Trophoblast cell (in vitro differentiated cells and primary cell): ENCODE measurements around the gene CDCA8.
A peak's percentile ranks its signal among the peaks of the same experiment; 100 is the strongest.

Source experiments
- DNase-seq, 2 donors: peaks; one replicate each; pipeline ENCODE4 v3.0.0-alpha.2; 2016
- H2AFZ ChIP-seq: 2 replicates; pipeline ENCODE4 v1.6.1; 2013; ENCODE audit warnings: low read length, moderate library complexity, mild to moderate bottlenecking; ENCODE audit not compliant: insufficient read depth, poor library complexity
- H2AK5ac ChIP-seq: 2 replicates; pipeline ENCODE4 v1.6.1; 2013; ENCODE audit warnings: mild to moderate bottlenecking, low read length
- H2BK120ac ChIP-seq: 2 replicates; pipeline ENCODE4 v1.6.1; 2013; ENCODE audit warnings: low read length, mild to moderate bottlenecking, moderate library complexity; ENCODE audit not compliant: insufficient read depth, poor library complexity
- H2BK12ac ChIP-seq: 2 replicates; pipeline ENCODE4 v1.6.1; 2013; ENCODE audit warnings: mild to moderate bottlenecking, low read length, moderate library complexity
- H2BK5ac ChIP-seq: 2 replicates; pipeline ENCODE4 v1.6.1; 2013; ENCODE audit warnings: low read length, low read depth, moderate library complexity, mild to moderate bottlenecking; ENCODE audit not compliant: poor library complexity
- H3K14ac ChIP-seq: 2 replicates; pipeline ENCODE4 v1.6.1; 2013; ENCODE audit warnings: mild to moderate bottlenecking, low read length
- H3K18ac ChIP-seq: 2 replicates; pipeline ENCODE4 v1.6.1; 2013; ENCODE audit warnings: mild to moderate bottlenecking, low read length
- H3K23ac ChIP-seq: 2 replicates; pipeline ENCODE4 v1.6.1; 2013; ENCODE audit warnings: low read length
- H3K27ac ChIP-seq: 2 replicates; pipeline ENCODE4 v1.5.1; 2013; ENCODE audit warnings: low read depth, mild to moderate bottlenecking, inconsistent platforms, low read length, moderate library complexity
- H3K27me3 ChIP-seq: 2 replicates; pipeline ENCODE4 v1.6.1; 2013; ENCODE audit warnings: inconsistent platforms, mild to moderate bottlenecking, low read length, moderate library complexity; ENCODE audit not compliant: insufficient read depth
- H3K36me3 ChIP-seq, 2 experiments: 1 replicate in 1 of 2; 2 replicates in 1 of 2; pipeline ENCODE4 v1.6.1; 2013; ENCODE audit warnings: low read length in 2 of 2, mild to moderate bottlenecking in 2 of 2, moderate library complexity in 1 of 2; ENCODE audit not compliant: insufficient read depth in 2 of 2, control insufficient read depth in 1 of 2
- H3K4ac ChIP-seq: 2 replicates; pipeline ENCODE4 v1.6.1; 2013; ENCODE audit warnings: low read depth, mild to moderate bottlenecking, low read length, moderate library complexity
- H3K4me1 ChIP-seq, 2 experiments: 1 replicate in 1 of 2; 2 replicates in 1 of 2; pipeline ENCODE4 v1.6.1; 2013; ENCODE audit warnings: low read length in 2 of 2, mild to moderate bottlenecking in 2 of 2, moderate library complexity in 1 of 2; ENCODE audit not compliant: insufficient read depth in 2 of 2, control insufficient read depth in 1 of 2
- H3K4me2 ChIP-seq: 2 replicates; pipeline ENCODE4 v1.6.1; 2013; ENCODE audit warnings: inconsistent platforms, mild to moderate bottlenecking, low read length, moderate library complexity
- H3K4me3 ChIP-seq: 2 replicates; pipeline ENCODE4 v1.5.1; 2013; ENCODE audit warnings: mild to moderate bottlenecking, low read depth, low read length, inconsistent platforms
- H3K79me1 ChIP-seq: one replicate; pipeline ENCODE4 v1.6.1; 2013; ENCODE audit warnings: low read length
- H3K79me2 ChIP-seq: 2 replicates; pipeline ENCODE4 v1.6.1; 2013; ENCODE audit warnings: low read length, mild to moderate bottlenecking; ENCODE audit not compliant: control insufficient read depth, insufficient read depth, poor library complexity
- H3K9ac ChIP-seq: 2 replicates; pipeline ENCODE4 v1.6.1; 2013; ENCODE audit warnings: mild to moderate bottlenecking, low read length
- H3K9me3 ChIP-seq: 2 replicates; pipeline ENCODE4 v1.6.1; 2013; ENCODE audit warnings: low read depth, mild to moderate bottlenecking, control low read depth, inconsistent platforms, low read length; ENCODE audit not compliant: insufficient read depth
- H4K12ac ChIP-seq: 2 replicates; pipeline ENCODE4 v1.6.1; 2013; ENCODE audit warnings: low read depth, mild to moderate bottlenecking, low read length, moderate library complexity
- H4K8ac ChIP-seq: 2 replicates; pipeline ENCODE4 v1.6.1; 2013; ENCODE audit warnings: low read depth, mild to moderate bottlenecking, low read length, moderate library complexity
- H4K91ac ChIP-seq: one replicate; pipeline ENCODE4 v1.6.1; 2013; ENCODE audit warnings: low read depth, mild to moderate bottlenecking, low read length, moderate library complexity
- WGBS: extraction: QIAGEN DNeasy Blood & Tissue Kit; methylation state at CpG from one replicate; pipeline ENCODE4 v1.1.7; 2013; ENCODE audit warnings: missing lambda C conversion rate; ENCODE audit not compliant: insufficient read length, insufficient coverage; ENCODE audit errors: extremely low coverage; 5-methylcytosine and 5-hydroxymethylcytosine counted together

CDCA8 gene

GRCh38 chr1:37692834-37693175, 489 bp downstream of the CDCA8 start:
- Histone ChIP-seq H2AK5ac (no peak overlapping the region), H3K4ac (peak overlapping the region; percentile 14), H3K79me2 (peaks cover 10% of the 10 kb centered on the region), H2BK5ac (no peak overlapping the region), H4K12ac (no peak overlapping the region), H3K27me3 (no peaks in the 10 kb centered on the region), H3K27ac (no peak overlapping the region), H2BK120ac (no peak overlapping the region), H4K8ac (no peak overlapping the region), H3K9me3 (peaks cover 2% of the 10 kb centered on the region), H3K4me2 (peak overlapping the region; percentile 88), H4K91ac (peak overlapping the region; percentile 22), H3K4me1 (peaks cover 12 to 15% of the 10 kb centered on the region in 2 experiments), H3K36me3 (peaks cover 4 to 19% of the 10 kb centered on the region in 2 experiments), H2AFZ (peak overlapping the region; percentile 27), H3K9ac (peak overlapping the region; percentile 91), H3K23ac (no peak overlapping the region), H3K14ac (peak overlapping the region; percentile 59), H2BK12ac (no peak overlapping the region), H3K79me1 (peaks cover 8% of the 10 kb centered on the region), H3K4me3 (peak overlapping the region; percentile 100), H3K18ac (peak overlapping the region; percentile 48)
- WGBS, result no CpG with 5 or more reads among the region's 16 CpGs
- no peak for DNase-seq

- H3K4me1 ChIP-seq, result peaks cover 0 to 2% of the 10 kb centered on the region in 2 experiments
- no peak overlapping the region for H3K4ac ChIP-seq
- H3K9ac ChIP-seq, result no peak overlapping the region
- no peak overlapping the region for H3K14ac ChIP-seq
- peaks cover 14 to 37% of the 10 kb centered on the region in 2 experiments for H3K36me3 ChIP-seq
- H3K27ac ChIP-seq, result no peak overlapping the region
- peaks cover 2% of the 10 kb centered on the region for H3K79me1 ChIP-seq
- H3K18ac ChIP-seq, result no peak overlapping the region
- peaks cover 4% of the 10 kb centered on the region for H3K79me2 ChIP-seq
- H3K4me2 ChIP-seq, result no peak overlapping the region
- no peak overlapping the region for H2BK12ac ChIP-seq
- H2BK120ac ChIP-seq, result no peak overlapping the region
- no peak overlapping the region for H4K91ac ChIP-seq
- H2BK5ac ChIP-seq, result no peak overlapping the region
- H3K9me3 ChIP-seq, result peaks cover 2% of the 10 kb centered on the region
- no peak overlapping the region for H2AFZ ChIP-seq
- no peak overlapping the region for H3K4me3 ChIP-seq
- no CpG with 5 or more reads among the region's 2 CpGs for whole genome bisulfite sequencing
- no peak for DNase-seq
- no peak overlapping the region for H2AK5ac ChIP-seq
- no peaks in the 10 kb centered on the region for H3K27me3 ChIP-seq
- no peak overlapping the region for H4K12ac ChIP-seq
- H3K23ac ChIP-seq, result no peak overlapping the region
- H4K8ac ChIP-seq, result no peak overlapping the region
Measured at GRCh38 chr1:37697090-37697489, 4.8 kb downstream of the CDCA8 start.

GRCh38 chr1:37697737-37698136, 5.4 kb downstream of the CDCA8 start:
- no peak overlapping the region for H3K18ac ChIP-seq
- no CpG with 5 or more reads among the region's 2 CpGs for WGBS
- no peak overlapping the region for H4K12ac ChIP-seq
- H3K27ac ChIP-seq, result no peak overlapping the region
- H3K14ac ChIP-seq, result no peak overlapping the region
- no peak overlapping the region for H2BK120ac ChIP-seq
- DNase-seq, result no peak
- no peak overlapping the region for H3K4ac ChIP-seq
- no peaks in the 10 kb centered on the region for H3K9me3 ChIP-seq
- no peak overlapping the region for H3K4me2 ChIP-seq
- no peak overlapping the region for H2AK5ac ChIP-seq
- H4K91ac ChIP-seq, result no peak overlapping the region
- no peak overlapping the region for H3K23ac ChIP-seq
- H3K79me2 ChIP-seq, result peaks cover 1% of the 10 kb centered on the region
- H3K36me3 ChIP-seq, result peaks cover 16 to 42% of the 10 kb centered on the region in 2 experiments
- no peak overlapping the region for H2AFZ ChIP-seq
- H3K9ac ChIP-seq, result no peak overlapping the region
- H2BK12ac ChIP-seq, result no peak overlapping the region
- H3K4me3 ChIP-seq, result no peak overlapping the region
- no peak overlapping the region for H4K8ac ChIP-seq
- no peaks in the 10 kb centered on the region for H3K79me1 ChIP-seq
- H3K27me3 ChIP-seq, result no peaks in the 10 kb centered on the region
- H2BK5ac ChIP-seq, result no peak overlapping the region
- peaks cover 0 to 2% of the 10 kb centered on the region in 2 experiments for H3K4me1 ChIP-seq

GRCh38 chr1:37699147-37699546, 6.8 kb downstream of the CDCA8 start:
- H2BK12ac ChIP-seq, result no peak overlapping the region
- H3K4ac ChIP-seq, result no peak overlapping the region
- H3K36me3 ChIP-seq, result peaks cover 27 to 54% of the 10 kb centered on the region in 2 experiments
- no peak overlapping the region for H2AFZ ChIP-seq
- DNase-seq, result no peak
- H2BK5ac ChIP-seq, result no peak overlapping the region
- H3K4me3 ChIP-seq, result no peak overlapping the region
- H2BK120ac ChIP-seq, result no peak overlapping the region
- no peak overlapping the region for H3K9ac ChIP-seq
- no peak overlapping the region for H3K4me2 ChIP-seq
- H3K14ac ChIP-seq, result no peak overlapping the region
- H4K12ac ChIP-seq, result no peak overlapping the region
- no peak overlapping the region for H3K18ac ChIP-seq
- H3K27me3 ChIP-seq, result no peaks in the 10 kb centered on the region
- WGBS, result no CpG with 5 or more reads among the region's 7 CpGs
- H3K9me3 ChIP-seq, result no peaks in the 10 kb centered on the region
- H3K79me1 ChIP-seq, result no peaks in the 10 kb centered on the region
- no peak overlapping the region for H3K27ac ChIP-seq
- H2AK5ac ChIP-seq, result no peak overlapping the region
- no peak overlapping the region for H4K91ac ChIP-seq
- no peaks in the 10 kb centered on the region for H3K4me1 ChIP-seq
- no peak overlapping the region for H4K8ac ChIP-seq
- H3K79me2 ChIP-seq, result no peaks in the 10 kb centered on the region
- no peak overlapping the region for H3K23ac ChIP-seq
